ENCODE data around the gene CFAP69. TPM values are rescaled to one million over a fixed set of nuclear protein-coding genes. Genes with fewer than 3 reads are reported as not detected.

The CFAP69 gene
- under 1 TPM in 1 of 2 experiments, not detected in 1; 0.42 TPM for total RNA-seq

GRCh38 chr7:90244909-90245851 is at the start of gene CFAP69:
Gene CFAP69 (plus strand): TSS chr7:90245174. CDS start chr7:90245425, 251 bp downstream.
- H3K27ac Mint-ChIP-seq, result no peak within 1 kb of the TSS
- peak; percentile 94 for ATAC-seq
- peaks cover 22% of the 10 kb centered on the region for H3K4me1 Mint-ChIP-seq
- peak; percentile 89 for DNase-seq
- H3K4me3 Mint-ChIP-seq, result peak within 1 kb of the TSS; percentile 87
- H3K9me3 Mint-ChIP-seq (ENCODE audit: low read depth), result no peaks in the 10 kb centered on the region
- H3K36me3 Mint-ChIP-seq, result no peaks in the 10 kb centered on the region
- CTCF ChIA-PET, result no interaction called here
- peaks cover 55% of the 10 kb centered on the region for H3K27me3 Mint-ChIP-seq

- Mint-ChIP-seq H3K27me3 (peaks cover 8% of the 10 kb centered on the region), H3K36me3 (no peaks in the 10 kb centered on the region), H3K4me3 (no peak overlapping the region), H3K27ac (no peak overlapping the region), H3K9me3 (ENCODE audit: low read depth) (no peaks in the 10 kb centered on the region), H3K4me1 (no peaks in the 10 kb centered on the region)
- no peak for ATAC-seq
- DNase-seq, result no peak
- CTCF ChIA-PET, result no interaction called here
These were observed 43.3 kb upstream of the CFAP69 start for GRCh38 chr7:90201500-90202195.

- no peak overlapping the region for H3K27ac Mint-ChIP-seq
- no peak for DNase-seq
- no peaks in the 10 kb centered on the region for H3K9me3 Mint-ChIP-seq (ENCODE audit: low read depth)
- H3K36me3 Mint-ChIP-seq, result no peaks in the 10 kb centered on the region
- ATAC-seq, result no peak
- peaks cover 7% of the 10 kb centered on the region for H3K4me1 Mint-ChIP-seq
- H3K4me3 Mint-ChIP-seq, result no peak overlapping the region
- H3K27me3 Mint-ChIP-seq, result peaks cover 29% of the 10 kb centered on the region
- CTCF ChIA-PET, result no interaction called here
These were observed 37.0 kb upstream of the CFAP69 start for GRCh38 chr7:90207956-90208355.

- Mint-ChIP-seq H3K4me1 (peaks cover 7% of the 10 kb centered on the region), H3K4me3 (no peak overlapping the region), H3K9me3 (ENCODE audit: low read depth) (no peaks in the 10 kb centered on the region), H3K27ac (no peak overlapping the region), H3K36me3 (no peaks in the 10 kb centered on the region), H3K27me3 (peaks cover 29% of the 10 kb centered on the region)
- ATAC-seq (no peak), DNase-seq (no peak)
- CTCF ChIA-PET, result no interaction called here
These were observed 35.2 kb upstream of the CFAP69 start for GRCh38 chr7:90209776-90210175.

GRCh38 chr7:90210475-90210874 is 34.5 kb upstream of the CFAP69 start:
- Mint-ChIP-seq H3K9me3 (ENCODE audit: low read depth) (no peaks in the 10 kb centered on the region), H3K36me3 (no peaks in the 10 kb centered on the region), H3K27me3 (peaks cover 29% of the 10 kb centered on the region), H3K4me1 (peaks cover 7% of the 10 kb centered on the region), H3K27ac (no peak overlapping the region), H3K4me3 (no peak overlapping the region)
- DNase-seq (no peak), ATAC-seq (no peak)
- CTCF ChIA-PET, result interaction anchor here (1.4 to 2.1 kb wide), 2 partner anchors 56 to 102 kb away, joined by 3 to 5 read pairs; partner anchors contain the start of gene STEAP1

GRCh38 chr7:90210981-90211380 is 34.0 kb upstream of the CFAP69 start:
- H3K27ac Mint-ChIP-seq, result no peak overlapping the region
- H3K4me3 Mint-ChIP-seq, result no peak overlapping the region
- no peaks in the 10 kb centered on the region for H3K9me3 Mint-ChIP-seq (ENCODE audit: low read depth)
- CTCF ChIA-PET, result interaction anchor here (1.1 to 2.1 kb wide), 8 partner anchors 11 to 101 kb away, joined by 3 to 5 read pairs (median 4); partner anchors contain the start of gene STEAP1
- H3K27me3 Mint-ChIP-seq, result peaks cover 30% of the 10 kb centered on the region
- H3K36me3 Mint-ChIP-seq, result no peaks in the 10 kb centered on the region
- ATAC-seq (no peak), DNase-seq (no peak)
- H3K4me1 Mint-ChIP-seq, result peaks cover 7% of the 10 kb centered on the region

GRCh38 chr7:90211391-90212148 is 33.4 kb upstream of the CFAP69 start, which contains the start of gene STEAP2:
Gene STEAP2 (plus strand): TSS chr7:90211740. CDS start chr7:90225083, 13,343 bp downstream.
- H3K27ac Mint-ChIP-seq, result no peak within 1 kb of the TSS
- DNase-seq (peak; percentile 41), ATAC-seq (peak; percentile 75)
- H3K4me3 Mint-ChIP-seq, result no peak within 1 kb of the TSS
- H3K36me3 Mint-ChIP-seq, result no peaks in the 10 kb centered on the region
- CTCF ChIA-PET, result interaction anchor here (1.1 to 2.1 kb wide), 8 partner anchors 11 to 101 kb away, joined by 3 to 5 read pairs (median 4); partner anchors contain the start of gene STEAP1
- peaks cover 31% of the 10 kb centered on the region for H3K27me3 Mint-ChIP-seq
- peaks cover 7% of the 10 kb centered on the region for H3K4me1 Mint-ChIP-seq
- no peaks in the 10 kb centered on the region for H3K9me3 Mint-ChIP-seq (ENCODE audit: low read depth)

GRCh38 chr7:90212149-90212495 is 32.9 kb upstream of the CFAP69 start:
- CTCF ChIA-PET, result interaction anchor here (1.1 to 2.1 kb wide), 7 partner anchors 10 to 71 kb away, joined by 3 to 5 read pairs (median 4); partner anchors contain the start of gene STEAP1
- Mint-ChIP-seq H3K4me1 (peaks cover 7% of the 10 kb centered on the region), H3K27me3 (peaks cover 30% of the 10 kb centered on the region), H3K36me3 (no peaks in the 10 kb centered on the region), H3K9me3 (ENCODE audit: low read depth) (no peaks in the 10 kb centered on the region), H3K4me3 (no peak overlapping the region), H3K27ac (no peak overlapping the region)
- no peak for ATAC-seq
- no peak for DNase-seq

GRCh38 chr7:90213521-90213920 is 31.5 kb upstream of the CFAP69 start:
- Mint-ChIP-seq H3K4me1 (peaks cover 7% of the 10 kb centered on the region), H3K27me3 (peaks cover 30% of the 10 kb centered on the region), H3K36me3 (no peaks in the 10 kb centered on the region), H3K4me3 (no peak overlapping the region), H3K27ac (no peak overlapping the region), H3K9me3 (ENCODE audit: low read depth) (no peaks in the 10 kb centered on the region)
- CTCF ChIA-PET, result no interaction called here
- ATAC-seq, result no peak
- no peak for DNase-seq

GRCh38 chr7:90216080-90216674 is 28.8 kb upstream of the CFAP69 start:
- CTCF ChIA-PET, result no interaction called here
- Mint-ChIP-seq H3K9me3 (ENCODE audit: low read depth) (no peaks in the 10 kb centered on the region), H3K27ac (no peak overlapping the region), H3K4me3 (no peak overlapping the region), H3K36me3 (no peaks in the 10 kb centered on the region), H3K27me3 (peaks cover 28% of the 10 kb centered on the region), H3K4me1 (peaks cover 2% of the 10 kb centered on the region)
- DNase-seq (no peak), ATAC-seq (no peak)

- Mint-ChIP-seq H3K4me3 (no peak overlapping the region), H3K27ac (no peak overlapping the region), H3K36me3 (no peaks in the 10 kb centered on the region), H3K4me1 (no peaks in the 10 kb centered on the region), H3K27me3 (peaks cover 25% of the 10 kb centered on the region), H3K9me3 (ENCODE audit: low read depth) (no peaks in the 10 kb centered on the region)
- CTCF ChIA-PET, result no interaction called here
- ATAC-seq (no peak), DNase-seq (no peak)
These were observed 28.2 kb upstream of the CFAP69 start for GRCh38 chr7:90216771-90217170.

- no peaks in the 10 kb centered on the region for H3K9me3 Mint-ChIP-seq (ENCODE audit: low read depth)
- DNase-seq (no peak), ATAC-seq (no peak)
- H3K4me1 Mint-ChIP-seq, result no peaks in the 10 kb centered on the region
- peaks cover 29% of the 10 kb centered on the region for H3K27me3 Mint-ChIP-seq
- CTCF ChIA-PET, result interaction anchor here (1.3 kb wide), 1 partner anchor 11 kb away, joined by 4 read pairs; the partner anchor contains the start of gene STEAP2
- H3K27ac Mint-ChIP-seq, result no peak overlapping the region
- H3K4me3 Mint-ChIP-seq, result no peak overlapping the region
- H3K36me3 Mint-ChIP-seq, result no peaks in the 10 kb centered on the region
These were observed 22.6 kb upstream of the CFAP69 start for GRCh38 chr7:90222390-90222789.
